Prostate gland (tissue), 2 donors: ENCODE results near the gene TRIM75. TPM values are rescaled to one million over a fixed set of nuclear protein-coding genes. Genes with fewer than 3 reads are reported as not detected.
"Not testable (repeated sequence)": the region's sequence is repeated elsewhere in the genome, so short reads cannot be mapped to it uniquely, and the experiment has no call there.

Source experiments
- DNase-seq: peaks from one replicate; pipeline ENCODE4 v3.0.0-alpha.2; 2019; ENCODE audit warnings: low spot score
- H3K27ac ChIP-seq, 2 donors: fragments of 200-600 bp; sonication (generic); 2 replicates each; pipeline ENCODE4 v1.5.1; 2017 to 2019
- H3K27me3 ChIP-seq: fragments of 200-600 bp; sonication (generic); replicated peaks from 2 replicates; pipeline ENCODE4 v1.5.1; 2019; ENCODE audit not compliant: insufficient read depth
- H3K36me3 ChIP-seq, 2 donors: fragments of 200-600 bp; sonication (generic); 1 replicate in 1 of 2; 2 replicates in 1 of 2; pipeline versions ENCODE4 v1.5.1 to v1.8.1; 2017 to 2019
- H3K4me1 ChIP-seq: fragments of 200-600 bp; sonication (generic); replicated peaks from 2 replicates; pipeline ENCODE4 v1.5.1; 2019
- H3K4me3 ChIP-seq, 2 donors: fragments of 200-600 bp; sonication (generic); 2 replicates each; pipeline ENCODE4 v1.5.1; 2017 to 2019
- H3K9me3 ChIP-seq: fragments of 200-600 bp; sonication (generic); 2 replicates; pipeline ENCODE4 v1.5.1; 2017
- CTCF ChIP-seq, 4 experiments: fragments of 200-600 bp in 2 of 4; fragments of 450-650 bp in 2 of 4; sonication (generic) in 2 of 4; IDR thresholded peaks; 1 replicate in 3 of 4; 2 replicates in 1 of 4; pipeline ENCODE4 v1.5.1; 2016 to 2019; ENCODE audit warnings: antibody characterized with exemption in 4 of 4, mild to moderate bottlenecking in 2 of 4, moderate library complexity in 2 of 4
- POLR2A ChIP-seq: fragments of 450-650 bp; IDR thresholded peaks from one replicate; pipeline ENCODE4 v1.6.1; 2016; ENCODE audit warnings: antibody characterized with exemption, mild to moderate bottlenecking
- POLR2AphosphoS5 ChIP-seq: sonication (generic); formaldehyde crosslinking; IDR thresholded peaks from one replicate; pipeline ENCODE4 v1.6.1; 2017; ENCODE audit warnings: antibody characterized with exemption
- WGBS: methylation state at CpG from one replicate; pipeline ENCODE4 v1.1.5; 2018; 5-methylcytosine and 5-hydroxymethylcytosine counted together
- intact Hi-C: fragments of 100-400 bp; cut with DNase I; formaldehyde crosslinking; loops from one replicate; pipeline ENCODE4 v1.14.2; 2022
- total RNA-seq, 2 donors: library from RNA; depleted of rRNA; stranded (reverse); fragments of >200 nt; gene quantifications; one replicate each; pipeline ENCODE4 v1.1.0, GENCODE V29; 2016

The TRIM75 gene
- total RNA-seq, 2 donors from 2014 or later = 0.40 TPM; not detected in 1

- Histone ChIP-seq H3K9me3 (no peaks in the 10 kb centered on the region), H3K27ac (no peak overlapping the region), H3K36me3 (no peaks in the 10 kb centered on the region), H3K4me3 (no peak overlapping the region), H3K4me1 (no peaks in the 10 kb centered on the region), H3K27me3 (no peaks in the 10 kb centered on the region)
- intact Hi-C loops = no loop called here
- DNase-seq = no peak
- no peak for TF ChIP-seq POLR2A
- no peak for TF ChIP-seq CTCF (IDR thresholded peaks at IDR 0.05)
- TF ChIP-seq POLR2AphosphoS5 = no peak
- WGBS = 65% methylated on average over 2 of the region's 2 CpGs
Observed at GRCh38 chr4:165010487-165010886, 43.2 kb upstream of the TRIM75 start.

- no peaks in the 10 kb centered on the region for H3K9me3 ChIP-seq
- intact Hi-C loops = no loop called here
- no peak overlapping the region for H3K27ac ChIP-seq
- no peak for DNase-seq
- no peaks in the 10 kb centered on the region for H3K4me1 ChIP-seq
- H3K36me3 ChIP-seq = no peaks in the 10 kb centered on the region
- 92% methylated on average over 8 of the region's 8 CpGs for WGBS
- H3K27me3 ChIP-seq = no peaks in the 10 kb centered on the region
- TF ChIP-seq POLR2A (no peak), POLR2AphosphoS5 (no peak), CTCF (IDR thresholded peaks at IDR 0.05) (no peak)
- H3K4me3 ChIP-seq = no peak overlapping the region
Observed at GRCh38 chr4:165010991-165011390, 42.7 kb upstream of the TRIM75 start.

DNA sequence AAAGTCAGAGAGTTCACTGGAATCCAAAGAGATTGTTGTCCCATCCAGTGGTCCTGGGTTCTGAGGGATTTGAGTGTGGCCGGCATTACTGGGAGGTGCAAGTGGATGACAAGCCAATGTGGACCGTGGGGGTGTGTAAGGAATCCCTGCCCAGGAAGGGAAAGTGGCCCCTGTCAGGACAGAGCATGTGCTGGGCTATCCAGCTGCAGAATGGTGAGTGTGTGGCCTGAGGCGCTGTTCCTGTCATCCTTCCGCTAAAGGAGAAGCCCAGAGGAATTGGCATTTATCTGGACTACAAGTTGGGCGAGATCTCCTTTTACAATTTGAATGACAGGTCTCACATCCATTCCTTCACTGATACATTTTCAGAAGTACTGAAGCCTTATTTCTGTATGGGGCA lies 42.3 kb upstream of the TRIM75 start:
- 83% methylated on average over 5 of the region's 5 CpGs for WGBS
- Histone ChIP-seq H3K4me3 (no peak overlapping the region), H3K27me3 (no peaks in the 10 kb centered on the region), H3K4me1 (no peaks in the 10 kb centered on the region), H3K36me3 (no peaks in the 10 kb centered on the region), H3K9me3 (no peaks in the 10 kb centered on the region), H3K27ac (no peak overlapping the region)
- intact Hi-C loops = no loop called here
- no peak for TF ChIP-seq POLR2AphosphoS5
- no peak for TF ChIP-seq POLR2A
- TF ChIP-seq CTCF (IDR thresholded peaks at IDR 0.05) = no peak
- DNase-seq = no peak

- Histone ChIP-seq H3K27ac (no peak overlapping the region), H3K9me3 (no peaks in the 10 kb centered on the region), H3K27me3 (no peaks in the 10 kb centered on the region), H3K4me3 (no peak overlapping the region), H3K4me1 (no peaks in the 10 kb centered on the region), H3K36me3 (no peaks in the 10 kb centered on the region)
- intact Hi-C loops = no loop called here
- no peak for DNase-seq
- TF ChIP-seq CTCF (IDR thresholded peaks at IDR 0.05) (no peak), POLR2AphosphoS5 (no peak), POLR2A (no peak)
Observed at GRCh38 chr4:165013691-165014090, 40.0 kb upstream of the TRIM75 start.

GRCh38 chr4:165016971-165017370 lies 36.7 kb upstream of the TRIM75 start:
- 63% methylated on average over 5 of the region's 5 CpGs for WGBS
- DNase-seq = no peak

GRCh38 chr4:165019995-165020394 lies 33.7 kb upstream of the TRIM75 start:
- H3K4me1 ChIP-seq, H3K9me3 ChIP-seq, H3K36me3 ChIP-seq, H3K4me3 ChIP-seq, DNase-seq, intact Hi-C loops, H3K27ac ChIP-seq, H3K27me3 ChIP-seq: not testable (repeated sequence)
- WGBS = 93% methylated on average over 25 of the region's 30 CpGs

More at GRCh38 chr4:165016971-165017370, 36.7 kb upstream of the TRIM75 start:
- intact Hi-C loops = no loop called here
- no peak overlapping the region for H3K4me3 ChIP-seq
- TF ChIP-seq CTCF (IDR thresholded peaks at IDR 0.05) (no peak), POLR2AphosphoS5 (no peak), POLR2A (no peak)
- H3K27ac ChIP-seq = no peak overlapping the region
- no peaks in the 10 kb centered on the region for H3K9me3 ChIP-seq
- H3K4me1 ChIP-seq = no peaks in the 10 kb centered on the region
- no peaks in the 10 kb centered on the region for H3K27me3 ChIP-seq
- H3K36me3 ChIP-seq = no peaks in the 10 kb centered on the region

GRCh38 chr4:165025782-165026181 lies 27.9 kb upstream of the TRIM75 start:
- intact Hi-C loops, H3K27me3 ChIP-seq, H3K4me3 ChIP-seq, H3K36me3 ChIP-seq, H3K27ac ChIP-seq, H3K4me1 ChIP-seq, H3K9me3 ChIP-seq, DNase-seq: not testable (repeated sequence)
- WGBS = 95% methylated on average over 8 of the region's 8 CpGs
